HepG2 (cell line): ENCODE measurements around the gene GPATCH8. TPM values are rescaled to one million over a fixed set of nuclear protein-coding genes. Genes with fewer than 3 reads are reported as not detected.

Source experiments
- BHLHE40 ChIP-seq: IDR thresholded peaks from 2 replicates; pipeline ENCODE4 v1.6.1; 2011; ENCODE audit warnings: low read length, improper control_type of control experiment
- BRD4 ChIP-seq: sonication (generic); formaldehyde crosslinking; IDR thresholded peaks from 2 replicates; pipeline ENCODE4 v1.4.0; 2020; ENCODE audit warnings: missing genetic modification reagents
- DNMT1 ChIP-seq: sonication (generic); formaldehyde crosslinking; IDR thresholded peaks from 2 replicates; pipeline ENCODE4 v1.5.1; 2020; ENCODE audit warnings: mild to moderate bottlenecking, missing genetic modification reagents
- ERF ChIP-seq: IDR thresholded peaks from 2 replicates; pipeline ENCODE4 v1.6.1; 2018; ENCODE audit warnings: missing biosample characterization, missing genetic modification reagents
- ESRRA ChIP-seq: sonication (generic); formaldehyde crosslinking; IDR thresholded peaks from 2 replicates; pipeline ENCODE4 v1.5.1; 2020; ENCODE audit warnings: mild to moderate bottlenecking, low read depth, missing genetic modification reagents
- FOXO1 ChIP-seq: sonication (generic); formaldehyde crosslinking; IDR thresholded peaks from 2 replicates; pipeline ENCODE4 v1.4.0; 2020; ENCODE audit warnings: missing genetic modification reagents
- HOXA3 ChIP-seq: sonication (generic); formaldehyde crosslinking; IDR thresholded peaks from 2 replicates; pipeline ENCODE4 v1.5.0; 2020; ENCODE audit warnings: missing genetic modification reagents
- HOXD1 ChIP-seq: sonication (generic); formaldehyde crosslinking; IDR thresholded peaks from 2 replicates; pipeline ENCODE4 v1.5.0; 2020; ENCODE audit warnings: missing genetic modification reagents
- KDM3A ChIP-seq: IDR thresholded peaks from 2 replicates; pipeline ENCODE4 v1.6.1; 2018; ENCODE audit warnings: low read depth, missing compliant biosample characterization
- KDM5B ChIP-seq: sonication (generic); formaldehyde crosslinking; IDR thresholded peaks from 2 replicates; pipeline ENCODE4 v1.4.0; 2020; ENCODE audit warnings: missing genetic modification reagents, mild to moderate bottlenecking, borderline replicate concordance
- KLF12 ChIP-seq: sonication (generic); formaldehyde crosslinking; IDR thresholded peaks from 2 replicates; pipeline ENCODE4 v1.4.0; 2020; ENCODE audit warnings: missing genetic modification reagents, borderline replicate concordance
- MIXL1 ChIP-seq: IDR thresholded peaks from 2 replicates; pipeline ENCODE4 v1.6.1; 2016
- MXI1 ChIP-seq: IDR thresholded peaks from 3 replicates; pipeline ENCODE4 v1.6.1; 2012; ENCODE audit warnings: low read depth, low read length, inconsistent platforms, borderline replicate concordance
- NONO ChIP-seq, 2 experiments: fragments of 450-650 bp in 1 of 2; sonication (generic) in 1 of 2; formaldehyde crosslinking in 1 of 2; IDR thresholded peaks in 1 of 2; conservative IDR thresholded peaks in 1 of 2; 2 replicates each; pipeline versions ENCODE4 v1.6.1 to v1.8.0; 2017 to 2022; ENCODE audit warnings: mild to moderate bottlenecking in 1 of 2, missing genetic modification reagents in 1 of 2, moderate library complexity in 1 of 2
- PHF8 ChIP-seq: sonication (generic); formaldehyde crosslinking; IDR thresholded peaks from 2 replicates; pipeline ENCODE4 v1.5.0; 2020; ENCODE audit warnings: missing genetic modification reagents
- RXRB ChIP-seq: IDR thresholded peaks from 2 replicates; pipeline ENCODE4 v1.6.1; 2016; ENCODE audit warnings: borderline replicate concordance, missing genetic modification reagents, missing compliant biosample characterization
- SALL2 ChIP-seq: sonication (generic); formaldehyde crosslinking; IDR thresholded peaks from 2 replicates; pipeline ENCODE4 v1.8.1; 2023; ENCODE audit warnings: mild to moderate bottlenecking, missing genetic modification reagents, inconsistent platforms
- SIN3A ChIP-seq: IDR thresholded peaks from 2 replicates; pipeline ENCODE4 v1.6.1; 2011; ENCODE audit warnings: low read depth, mild to moderate bottlenecking, control low read depth, low read length, borderline replicate concordance
- SNRNP70 ChIP-seq: fragments of 200-400 bp; formaldehyde crosslinking; IDR thresholded peaks from 2 replicates; pipeline ENCODE4 v1.6.1; 2017; ENCODE audit warnings: mild to moderate bottlenecking, low read depth, low read length, moderate library complexity
- TGIF2 ChIP-seq: IDR thresholded peaks from 2 replicates; pipeline ENCODE4 v1.6.1; 2016; ENCODE audit warnings: control low read depth, missing compliant biosample characterization
- THYN1 ChIP-seq: sonication (generic); formaldehyde crosslinking; IDR thresholded peaks from 2 replicates; pipeline ENCODE4 v1.8.1; 2023; ENCODE audit warnings: low read depth, mild to moderate bottlenecking, moderate library complexity, missing genetic modification reagents, borderline replicate concordance
- ZFAT ChIP-seq: sonication (generic); formaldehyde crosslinking; conservative IDR thresholded peaks from 2 replicates; pipeline ENCODE4 v1.8.1; 2023; ENCODE audit warnings: missing genetic modification reagents, inconsistent platforms
- ZNF33B ChIP-seq: sonication (generic); formaldehyde crosslinking; IDR thresholded peaks from 2 replicates; pipeline ENCODE4 v1.5.1; 2020; ENCODE audit warnings: mild to moderate bottlenecking, missing genetic modification reagents
- ZNF563 ChIP-seq: sonication (generic); formaldehyde crosslinking; IDR thresholded peaks from 2 replicates; pipeline ENCODE4 v1.8.0; 2022; ENCODE audit warnings: mild to moderate bottlenecking, moderate library complexity, missing genetic modification reagents
- ZNF724P ChIP-seq: sonication (generic); formaldehyde crosslinking; IDR thresholded peaks from 2 replicates; pipeline ENCODE4 v1.8.0; 2022; ENCODE audit warnings: missing genetic modification reagents, borderline replicate concordance
- ZNF777 ChIP-seq: sonication (generic); formaldehyde crosslinking; IDR thresholded peaks from 2 replicates; pipeline ENCODE4 v1.4.0; 2020; ENCODE audit warnings: missing genetic modification reagents
- polyA plus RNA-seq, 8 experiments: library from polyadenylated mRNA; depleted of rRNA in 3 of 8; stranded (reverse) in 7 of 8; unstranded in 1 of 8; fragments of >200 nt; fragmentation: Illumina TruSeq in 4 of 8; extraction: Trizol in 4 of 8; gene quantifications; 2 replicates each; pipeline versions ENCODE4 v1.2.1 to v1.2.3, GENCODE V29; 2011 to 2016; ENCODE audit warnings: low read depth in 4 of 8, missing spikeins in 1 of 8, mixed read lengths in 1 of 8; ENCODE audit not compliant: insufficient read depth in 1 of 8
- total RNA-seq, 5 experiments: library from RNA; depleted of rRNA; stranded (reverse); fragments of >200 nt; fragmentation: Illumina TruSeq; extraction: Trizol; gene quantifications; 2 replicates each; pipeline ENCODE4 v1.2.3, GENCODE V29; 2016; ENCODE audit warnings: low read depth in 1 of 5
- TF ChIP-seq, protein P1 (sequence below): sonication (generic); formaldehyde crosslinking; IDR thresholded peaks from 2 replicates; pipeline ENCODE4 v1.4.0; 2020; ENCODE audit warnings: missing genetic modification reagents
- TF ChIP-seq, protein P2 (sequence below): sonication (generic); formaldehyde crosslinking; IDR thresholded peaks from 2 replicates; pipeline ENCODE4 v1.5.0; 2020; ENCODE audit warnings: missing genetic modification reagents

The GPATCH8 gene
- total and polyA plus RNA-seq, 2 of the 13 experiments (the other 11 are each of a cell fraction or from before 2014, with no cell fraction given) = 20.7 to 21.5 TPM

DNA sequence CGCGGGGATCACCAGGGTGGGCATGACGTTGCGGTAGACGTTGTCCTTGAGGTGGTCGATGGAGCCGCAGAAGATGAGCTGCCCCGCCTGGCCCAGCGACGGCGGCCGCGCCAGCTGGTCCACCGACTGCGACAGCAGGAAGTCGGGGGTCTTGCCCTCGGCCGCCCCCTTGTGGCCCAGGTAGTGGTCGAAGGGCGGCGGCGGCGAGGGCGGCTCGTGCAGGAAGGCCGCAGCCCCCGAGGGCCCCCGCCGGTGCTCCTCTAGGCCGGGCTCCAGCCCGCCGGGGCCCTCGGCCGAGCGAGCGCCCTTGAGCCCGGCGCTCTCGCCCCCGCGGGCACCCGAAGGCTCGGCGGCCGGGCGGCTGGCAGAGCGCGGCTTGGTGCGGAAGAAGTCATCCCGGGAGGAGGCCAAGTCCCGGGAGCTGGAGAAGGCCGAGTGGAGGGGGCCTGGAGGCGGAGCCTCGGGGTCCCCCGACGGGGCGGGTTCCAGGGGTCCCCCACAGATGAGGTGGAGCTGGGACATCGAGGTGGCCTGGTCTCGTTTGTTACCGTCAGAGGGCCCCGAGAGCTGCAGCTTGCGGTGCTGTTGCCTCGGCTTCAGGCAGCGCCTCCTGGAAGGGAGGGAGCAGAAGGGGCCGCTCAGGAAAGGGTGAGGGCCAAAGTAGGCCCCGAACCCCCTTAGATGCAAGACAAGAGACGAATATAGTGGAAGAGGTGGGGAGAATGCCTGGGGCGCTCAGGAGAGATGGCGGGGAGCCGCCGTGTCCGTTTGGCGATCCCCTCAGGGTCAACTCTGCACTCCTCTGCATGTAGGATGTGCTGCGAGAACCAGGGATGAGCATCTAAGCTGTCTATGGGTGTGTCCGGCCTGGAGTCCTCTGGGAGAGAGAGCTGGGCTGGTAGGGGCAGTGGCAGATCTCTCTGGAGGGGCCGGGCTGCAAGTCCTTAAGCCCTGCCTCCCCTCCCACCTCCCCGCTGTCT lies 148.3 kb downstream of the GPATCH8 start (continued):
- TF ChIP-seq KDM3A (CRISPR knock-in tag) = peak; percentile 52; the same call in 1 of the 2 replicates
- TF ChIP-seq BHLHE40 = peak; percentile 74
- peak; percentile 73; the same call in 1 of the 2 replicates for TF ChIP-seq KDM5B (CRISPR knock-in tag)
- TF ChIP-seq ERF (CRISPR knock-in tag) = 0 out of 2 replicates have a peak, but pooled peaks have one; percentile 58
- peak; percentile 71 for TF ChIP-seq DNMT1 (CRISPR knock-in tag)
- TF ChIP-seq ZNF777 (CRISPR knock-in tag) = peak; percentile 94
- peak; percentile 7; the same call in 1 of the 2 replicates for TF ChIP-seq ZNF563 (CRISPR knock-in tag)
- TF ChIP-seq MXI1 = no peak; the same call in 2 of the 3 replicates
- TF ChIP-seq THYN1 (CRISPR knock-in tag) = no peak
- TF ChIP-seq KLF12 (CRISPR knock-in tag) = peak; percentile 79; the same call in 1 of the 2 replicates
- no peak for TF ChIP-seq MIXL1
- TF ChIP-seq ZFAT = 0 out of 2 replicates have a peak, but pooled peaks have one; percentile 49
- TF ChIP-seq SNRNP70 = no peak
- 0 out of 2 replicates have a peak, but pooled peaks have one; percentile 38 for TF ChIP-seq PHF8 (CRISPR knock-in tag)
- no peak for TF ChIP-seq TGIF2 (CRISPR knock-in tag)
- 0 out of 2 replicates have a peak, but pooled peaks have one; percentile 10 for TF ChIP-seq RXRB
- peak; percentile 39; the same call in 1 of the 2 replicates for TF ChIP-seq ESRRA (CRISPR knock-in tag)
- TF ChIP-seq HOXD1 (CRISPR knock-in tag) = 0 out of 2 replicates have a peak, but pooled peaks have one; percentile 45
- TF ChIP-seq, protein P1, sequence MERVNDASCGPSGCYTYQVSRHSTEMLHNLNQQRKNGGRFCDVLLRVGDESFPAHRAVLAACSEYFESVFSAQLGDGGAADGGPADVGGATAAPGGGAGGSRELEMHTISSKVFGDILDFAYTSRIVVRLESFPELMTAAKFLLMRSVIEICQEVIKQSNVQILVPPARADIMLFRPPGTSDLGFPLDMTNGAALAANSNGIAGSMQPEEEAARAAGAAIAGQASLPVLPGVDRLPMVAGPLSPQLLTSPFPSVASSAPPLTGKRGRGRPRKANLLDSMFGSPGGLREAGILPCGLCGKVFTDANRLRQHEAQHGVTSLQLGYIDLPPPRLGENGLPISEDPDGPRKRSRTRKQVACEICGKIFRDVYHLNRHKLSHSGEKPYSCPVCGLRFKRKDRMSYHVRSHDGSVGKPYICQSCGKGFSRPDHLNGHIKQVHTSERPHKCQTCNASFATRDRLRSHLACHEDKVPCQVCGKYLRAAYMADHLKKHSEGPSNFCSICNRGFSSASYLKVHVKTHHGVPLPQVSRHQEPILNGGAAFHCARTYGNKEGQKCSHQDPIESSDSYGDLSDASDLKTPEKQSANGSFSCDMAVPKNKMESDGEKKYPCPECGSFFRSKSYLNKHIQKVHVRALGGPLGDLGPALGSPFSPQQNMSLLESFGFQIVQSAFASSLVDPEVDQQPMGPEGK = peak; percentile 93
- TF ChIP-seq ZNF724P = no peak
- TF ChIP-seq FOXO1 (CRISPR knock-in tag) = 0 out of 2 replicates have a peak, but pooled peaks have one; percentile 16
- TF ChIP-seq, protein P2, sequence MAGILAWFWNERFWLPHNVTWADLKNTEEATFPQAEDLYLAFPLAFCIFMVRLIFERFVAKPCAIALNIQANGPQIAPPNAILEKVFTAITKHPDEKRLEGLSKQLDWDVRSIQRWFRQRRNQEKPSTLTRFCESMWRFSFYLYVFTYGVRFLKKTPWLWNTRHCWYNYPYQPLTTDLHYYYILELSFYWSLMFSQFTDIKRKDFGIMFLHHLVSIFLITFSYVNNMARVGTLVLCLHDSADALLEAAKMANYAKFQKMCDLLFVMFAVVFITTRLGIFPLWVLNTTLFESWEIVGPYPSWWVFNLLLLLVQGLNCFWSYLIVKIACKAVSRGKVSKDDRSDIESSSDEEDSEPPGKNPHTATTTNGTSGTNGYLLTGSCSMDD (CRISPR knock-in tag) = no peak
- TF ChIP-seq SIN3A = peak; percentile 36; the same call in 1 of the 2 replicates
- peak; percentile 75; the same call in 1 of the 2 replicates for TF ChIP-seq ZNF33B (CRISPR knock-in tag)
- TF ChIP-seq BRD4 (CRISPR knock-in tag) = peak; percentile 46; the same call in 1 of the 2 replicates
- no peak for TF ChIP-seq NONO (IDR thresholded peaks at IDR 0.05)
- peak; percentile 46; the same call in 1 of the 2 replicates for TF ChIP-seq NONO (CRISPR knock-in tag; conservative IDR thresholded peaks at IDR 0.05)
- peak; percentile 87 for TF ChIP-seq HOXA3 (CRISPR knock-in tag)
- TF ChIP-seq SALL2 (CRISPR knock-in tag) = peak; percentile 68
